ENCODE results near the gene VAPB.

The VAPB gene

GRCh38 chr20:58485393-58485792 is 96.4 kb downstream of the VAPB start:
- H3K4me3 Mint-ChIP-seq: no peak overlapping the region

GRCh38 chr20:58486207-58486606 is 97.2 kb downstream of the VAPB start:
- Mint-ChIP-seq H3K27ac (no peak overlapping the region), H3K9me3 (peaks cover 21 to 24% of the 10 kb centered on the region in 2 donors), H3K4me1 (peaks cover 7% of the 10 kb centered on the region), H3K27me3 (peaks cover 32% of the 10 kb centered on the region), H3K4me3 (no peak overlapping the region)
- ATAC-seq (no peak), DNase-seq (no peak)

More at GRCh38 chr20:58485393-58485792, 96.4 kb downstream of the VAPB start:
- peaks cover 21 to 24% of the 10 kb centered on the region in 2 donors for H3K9me3 Mint-ChIP-seq
- H3K27me3 Mint-ChIP-seq: peaks cover 32% of the 10 kb centered on the region
- DNase-seq: no peak
- H3K4me1 Mint-ChIP-seq: peaks cover 9% of the 10 kb centered on the region
- no peak for ATAC-seq
- H3K27ac Mint-ChIP-seq: no peak overlapping the region

GRCh38 chr20:58492074-58492718 is 103.2 kb downstream of the VAPB start:
- no peak overlapping the region for H3K4me3 Mint-ChIP-seq
- H3K9me3 Mint-ChIP-seq: peaks cover 6 to 9% of the 10 kb centered on the region in 2 donors
- no peak for ATAC-seq

GRCh38 chr20:58492795-58493524 is 103.9 kb downstream of the VAPB start:
- DNase-seq: no peak
- no peak overlapping the region for H3K27ac Mint-ChIP-seq
- H3K4me1 Mint-ChIP-seq: no peaks in the 10 kb centered on the region
- no peak overlapping the region for H3K4me3 Mint-ChIP-seq
- H3K27me3 Mint-ChIP-seq: peaks cover 14% of the 10 kb centered on the region
- ATAC-seq: no peak
- H3K9me3 Mint-ChIP-seq: peaks cover 6 to 9% of the 10 kb centered on the region in 2 donors

More at GRCh38 chr20:58492074-58492718, 103.2 kb downstream of the VAPB start:
- no peak for DNase-seq
- peaks cover 14% of the 10 kb centered on the region for H3K27me3 Mint-ChIP-seq
- no peaks in the 10 kb centered on the region for H3K4me1 Mint-ChIP-seq
- H3K27ac Mint-ChIP-seq: no peak overlapping the region

GRCh38 chr20:58494923-58495622 is 106.0 kb downstream of the VAPB start:
- no peak for DNase-seq
- Mint-ChIP-seq H3K4me3 (no peak overlapping the region), H3K9me3 (no peaks in the 10 kb centered on the region), H3K27ac (no peak overlapping the region), H3K4me1 (no peaks in the 10 kb centered on the region), H3K27me3 (peaks cover 14% of the 10 kb centered on the region)
- no peak for ATAC-seq

- Mint-ChIP-seq H3K27me3 (peaks cover 9% of the 10 kb centered on the region), H3K4me1 (no peaks in the 10 kb centered on the region), H3K9me3 (no peaks in the 10 kb centered on the region), H3K4me3 (no peak overlapping the region), H3K27ac (no peak overlapping the region)
- DNase-seq (no peak), ATAC-seq (no peak)
These were observed 106.8 kb downstream of the VAPB start for GRCh38 chr20:58495623-58496428.

- ATAC-seq (no peak), DNase-seq (no peak)
- Mint-ChIP-seq H3K27me3 (peaks cover 9% of the 10 kb centered on the region), H3K27ac (no peak overlapping the region), H3K4me3 (no peak overlapping the region), H3K4me1 (no peaks in the 10 kb centered on the region), H3K9me3 (peaks cover 0 to under 1% of the 10 kb centered on the region in 2 donors)
These were observed 107.4 kb downstream of the VAPB start for GRCh38 chr20:58496429-58496769.

GRCh38 chr20:58497076-58497641 is 108.1 kb downstream of the VAPB start:
- peaks cover 0 to 8% of the 10 kb centered on the region in 2 donors for H3K9me3 Mint-ChIP-seq
- H3K27me3 Mint-ChIP-seq: peaks cover 9% of the 10 kb centered on the region
- no peaks in the 10 kb centered on the region for H3K4me1 Mint-ChIP-seq
- DNase-seq (no peak), ATAC-seq (no peak)
- no peak overlapping the region for H3K4me3 Mint-ChIP-seq
- H3K27ac Mint-ChIP-seq: no peak overlapping the region

- no peak for ATAC-seq
These were observed 108.9 kb downstream of the VAPB start for GRCh38 chr20:58497724-58498469.

GRCh38 chr20:58498470-58499068 is 109.5 kb downstream of the VAPB start:
- peaks cover 0 to 15% of the 10 kb centered on the region in 2 donors for H3K9me3 Mint-ChIP-seq
- no peaks in the 10 kb centered on the region for H3K4me1 Mint-ChIP-seq
- no peak overlapping the region for H3K27ac Mint-ChIP-seq
- H3K27me3 Mint-ChIP-seq: peaks cover 9% of the 10 kb centered on the region
- ATAC-seq: no peak
- no peak for DNase-seq
- no peak overlapping the region for H3K4me3 Mint-ChIP-seq

More at GRCh38 chr20:58497724-58498469, 108.9 kb downstream of the VAPB start:
- DNase-seq: no peak
- peaks cover 9% of the 10 kb centered on the region for H3K27me3 Mint-ChIP-seq
- peaks cover 0 to 10% of the 10 kb centered on the region in 2 donors for H3K9me3 Mint-ChIP-seq
- H3K27ac Mint-ChIP-seq: no peak overlapping the region
- H3K4me1 Mint-ChIP-seq: no peaks in the 10 kb centered on the region
- H3K4me3 Mint-ChIP-seq: no peak overlapping the region

- Mint-ChIP-seq H3K27me3 (peaks cover 9% of the 10 kb centered on the region), H3K4me1 (no peaks in the 10 kb centered on the region), H3K9me3 (peaks cover 4 to 15% of the 10 kb centered on the region in 2 donors), H3K4me3 (no peak overlapping the region), H3K27ac (no peak overlapping the region)
- ATAC-seq: no peak
- no peak for DNase-seq
These were observed 111.2 kb downstream of the VAPB start for GRCh38 chr20:58500256-58500655.
